GM08714 (cell line): ENCODE results near the gene SART3.
"Not testable (repeated sequence)": the region's sequence is repeated elsewhere in the genome, so short reads cannot be mapped to it uniquely, and the experiment has no call there.

ENCODE experiments used
- H3K4me3 ChIP-seq: fragments of 200-500 bp; sonication (Bioruptor generic); 2 replicates; pipeline ENCODE4 v1.5.1; 2014; ENCODE audit warnings: mild to moderate bottlenecking, low read length, inconsistent platforms
- ZNF274 ChIP-seq: IDR thresholded peaks from 2 replicates; pipeline ENCODE4 v1.6.1; 2012; ENCODE audit warnings: mild to moderate bottlenecking, low read depth, low read length

SART3 gene

DNA sequence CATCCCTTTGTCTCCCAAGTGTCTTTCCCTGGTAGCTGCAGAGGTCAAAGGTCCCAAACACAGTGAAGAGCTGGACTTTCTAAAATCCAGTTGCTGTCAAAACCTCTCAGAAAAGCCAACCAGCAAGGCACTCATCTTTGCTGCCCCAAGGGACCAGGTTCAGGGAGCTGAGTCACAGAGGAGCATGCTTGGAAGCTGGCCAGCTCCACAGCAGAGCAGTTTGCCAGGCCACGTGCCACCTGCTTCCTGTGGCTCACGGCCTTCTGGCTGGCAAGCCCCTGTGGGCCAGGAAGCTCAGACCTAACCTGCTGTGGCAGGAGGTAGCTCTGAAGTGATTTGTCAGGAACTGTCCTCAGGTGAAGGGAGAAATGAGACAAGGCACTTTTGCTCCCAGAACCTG lies 5.0 kb upstream of the SART3 start:
- H3K4me3 ChIP-seq: no peak overlapping the region

DNA sequence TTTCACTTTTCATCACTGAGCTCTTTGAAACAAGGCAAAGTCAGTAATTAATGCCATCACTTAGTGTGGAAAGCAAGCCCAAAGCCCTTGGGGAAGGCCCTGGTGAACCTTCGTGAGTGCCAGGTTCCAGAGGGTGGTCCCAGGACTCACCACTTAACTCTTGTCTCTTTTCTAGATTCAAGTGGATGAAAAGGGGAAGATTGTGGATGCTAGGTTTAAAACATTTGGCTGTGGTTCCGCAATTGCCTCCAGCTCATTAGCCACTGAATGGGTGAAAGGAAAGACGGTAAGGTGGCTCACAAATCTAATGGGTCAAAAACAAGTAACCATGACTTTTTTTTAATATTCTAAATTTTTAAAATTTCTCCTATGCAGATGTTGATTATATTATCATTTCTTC lies 4.2 kb upstream of the SART3 start:
- H3K4me3 ChIP-seq: no peak overlapping the region; the same call in 1 of the 2 replicates
- TF ChIP-seq ZNF274: no peak

More for the DNA sequence above, 5.0 kb upstream of the SART3 start:
- TF ChIP-seq ZNF274: no peak

DNA sequence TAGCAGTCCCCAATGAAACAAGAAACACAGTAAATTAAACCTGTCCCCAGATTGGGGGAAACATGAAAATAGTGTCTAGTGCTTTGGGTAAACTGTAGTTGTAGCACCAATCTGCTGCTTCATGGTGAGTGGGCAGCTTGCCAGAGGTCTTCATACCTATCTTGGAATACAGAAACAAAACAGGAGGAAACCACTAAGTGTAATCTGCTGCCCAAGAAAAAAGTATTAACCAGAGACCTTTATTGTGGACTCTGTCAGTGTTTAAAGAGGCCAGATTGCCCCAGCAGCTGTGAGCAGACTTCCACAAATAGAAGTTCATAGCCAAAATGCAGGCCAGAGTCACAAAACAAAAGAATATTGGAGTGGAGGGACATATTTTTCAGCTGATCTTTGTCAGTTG lies 3.8 kb upstream of the SART3 start:
- no peak overlapping the region; the same call in 1 of the 2 replicates for H3K4me3 ChIP-seq
- no peak for TF ChIP-seq ZNF274

DNA sequence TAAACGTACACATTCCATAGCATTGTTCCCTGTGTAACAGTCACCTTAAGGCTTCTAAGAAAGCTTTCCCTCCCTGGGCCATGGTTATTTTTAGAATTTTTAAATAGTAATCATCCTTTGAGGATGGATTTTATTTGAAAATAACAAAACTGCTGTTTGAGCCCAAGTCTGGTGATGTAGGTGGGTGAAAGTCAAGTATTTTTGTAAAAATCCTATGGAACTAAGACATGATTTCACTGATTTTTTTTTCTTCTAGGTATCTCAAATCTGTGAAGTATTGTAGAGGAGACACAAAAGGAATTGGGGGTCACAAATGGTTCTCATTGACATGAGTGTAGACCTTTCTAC lies 2.8 kb upstream of the SART3 start:
- peak overlapping the region; percentile 84; the same call in 1 of the 2 replicates for H3K4me3 ChIP-seq
- no peak for TF ChIP-seq ZNF274

GRCh38 chr12:108563136-108563803 lies 2.3 kb upstream of the SART3 start:
- peak overlapping the region; percentile 84 for H3K4me3 ChIP-seq

DNA sequence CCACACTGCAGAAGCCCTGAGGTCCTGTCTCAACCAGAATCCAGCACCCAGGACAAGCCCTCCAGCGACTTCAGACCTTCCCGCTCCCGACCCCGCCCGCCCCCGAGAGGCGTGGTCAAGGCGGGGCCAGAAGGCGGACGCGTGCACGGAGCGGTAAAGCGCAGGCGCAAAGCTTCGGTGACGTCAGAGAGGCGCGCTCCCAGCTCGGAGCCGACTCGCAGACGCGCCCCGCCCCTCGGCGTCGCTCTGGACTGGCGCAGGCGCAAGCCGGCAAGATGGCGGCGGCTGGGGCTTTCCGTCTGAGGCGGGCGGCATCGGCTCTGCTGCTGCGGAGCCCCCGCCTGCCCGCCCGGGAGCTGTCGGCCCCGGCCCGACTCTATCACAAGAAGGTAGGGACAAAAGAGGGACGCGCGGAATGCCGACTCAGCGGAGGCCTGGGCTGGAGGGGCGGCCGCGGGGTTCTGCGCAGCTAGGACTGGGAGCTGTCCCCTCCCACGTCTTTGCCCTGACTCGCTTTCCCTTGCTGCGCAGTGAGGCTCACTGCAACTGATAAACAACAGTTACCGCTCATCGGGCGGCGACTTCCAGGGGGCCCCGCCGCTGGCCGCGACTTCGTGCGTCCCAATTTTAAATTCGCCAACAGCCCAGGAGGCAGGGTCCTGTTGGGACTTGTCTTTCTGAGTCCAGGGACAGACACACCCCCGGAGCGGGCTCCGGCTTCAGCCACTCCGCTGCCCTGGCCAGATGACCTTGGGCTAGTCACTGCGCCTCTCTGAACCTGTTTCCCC lies 1.6 kb upstream of the SART3 start, which contains the start of gene ISCU:
Gene ISCU, plus strand, starts transcription at position 249 of the 788 bp plus-strand sequence. Its CDS starts 27 bp downstream, at position 276.
- peak within 1 kb of the TSS; percentile 84 for H3K4me3 ChIP-seq
- TF ChIP-seq ZNF274: no peak

More at GRCh38 chr12:108563136-108563803, 2.3 kb upstream of the SART3 start:
- TF ChIP-seq ZNF274: no peak

DNA sequence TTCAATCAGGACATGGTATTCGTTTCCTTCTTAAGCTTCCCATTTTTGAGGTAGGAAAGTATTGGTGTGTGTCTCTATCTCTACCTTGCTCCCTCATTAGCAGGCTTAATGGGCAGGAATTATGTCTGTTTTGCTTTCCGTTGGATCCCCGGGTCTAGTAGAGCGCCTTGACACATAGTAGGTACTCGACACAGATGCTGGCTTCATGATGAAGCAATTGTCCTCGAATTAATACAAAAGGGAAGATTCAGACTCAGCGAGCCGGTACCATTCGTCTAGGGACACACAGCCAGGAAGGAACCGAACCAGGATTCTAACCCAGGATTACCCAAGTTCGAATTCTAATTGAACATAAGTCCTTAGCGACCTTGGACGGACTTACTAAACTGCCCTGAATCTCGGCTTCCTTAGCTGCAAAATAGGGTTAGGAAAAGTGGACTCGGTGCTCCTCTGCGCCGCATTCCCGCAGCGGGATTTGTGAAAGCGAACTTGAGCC lies 927 bp upstream of the SART3 start:
- TF ChIP-seq ZNF274: no peak
- peak overlapping the region; percentile 72 for H3K4me3 ChIP-seq

- no peak for TF ChIP-seq ZNF274
- H3K4me3 ChIP-seq: peak overlapping the region; percentile 72
These were observed 652 bp downstream of the SART3 start for GRCh38 chr12:108560321-108560721.

GRCh38 chr12:108559748-108560147 lies 1.2 kb downstream of the SART3 start:
- peak overlapping the region; percentile 72 for H3K4me3 ChIP-seq
- TF ChIP-seq ZNF274: no peak

DNA sequence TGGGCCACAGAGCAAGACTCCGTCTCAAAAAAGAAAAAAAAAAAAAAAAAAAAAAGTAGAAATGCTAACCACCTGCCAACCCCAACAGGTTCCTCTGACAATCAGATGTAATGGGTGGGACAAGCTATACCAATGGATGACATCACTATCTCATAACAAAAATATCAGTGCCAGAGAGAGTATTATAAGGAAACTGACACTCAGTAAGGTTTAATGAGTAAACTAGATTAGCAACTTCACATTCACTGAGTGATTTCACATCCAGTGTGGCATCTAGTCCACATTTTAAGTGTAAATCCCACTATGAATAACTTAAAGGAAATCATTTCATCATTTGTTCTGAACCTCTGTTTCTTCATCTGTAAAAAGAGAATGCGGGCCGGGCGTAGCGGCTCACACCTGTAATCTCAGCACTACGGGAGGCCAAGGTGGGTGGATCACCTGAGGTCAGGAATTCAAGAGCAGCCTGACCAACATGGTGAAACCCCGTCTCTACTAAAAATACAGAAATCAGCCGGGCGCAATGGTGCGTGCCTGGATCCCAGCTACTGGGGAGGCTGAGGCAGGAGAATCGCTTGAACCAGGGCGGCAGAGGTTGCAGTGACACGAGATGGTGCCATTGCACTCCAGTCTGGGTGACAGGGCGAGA lies 1.8 kb downstream of the SART3 start:
- H3K4me3 ChIP-seq: peak overlapping the region; percentile 72; the same call in 1 of the 2 replicates
- TF ChIP-seq ZNF274: no peak

- H3K4me3 ChIP-seq: not testable (repeated sequence)
These were observed 5.6 kb downstream of the SART3 start for GRCh38 chr12:108555383-108555782.

DNA sequence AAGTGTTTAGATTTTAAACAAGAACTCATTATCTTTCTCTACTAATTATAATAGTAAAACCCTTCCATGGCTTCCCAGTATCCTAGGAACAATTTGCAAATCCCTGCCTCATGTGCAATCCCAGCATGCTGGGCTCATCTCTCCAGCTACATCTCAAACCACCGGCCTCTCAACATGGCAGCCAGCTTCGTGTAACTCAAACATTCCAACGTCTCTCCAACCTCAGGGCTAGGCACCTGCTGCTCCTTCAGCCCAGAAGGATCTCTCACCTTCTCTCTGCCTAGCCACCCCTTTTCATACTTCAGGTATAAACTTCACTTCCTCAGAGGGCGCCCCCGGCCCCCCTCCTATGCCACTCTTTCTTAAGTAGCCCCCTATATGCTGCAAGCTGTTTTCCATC lies 7.2 kb downstream of the SART3 start:
- H3K4me3 ChIP-seq: no peak overlapping the region
- TF ChIP-seq ZNF274: no peak

GRCh38 chr12:108551535-108551934 lies 9.4 kb downstream of the SART3 start:
- no peak for TF ChIP-seq ZNF274
- H3K4me3 ChIP-seq: no peak overlapping the region

- no peak overlapping the region for H3K4me3 ChIP-seq
- no peak for TF ChIP-seq ZNF274
These were observed 11.9 kb downstream of the SART3 start for GRCh38 chr12:108548954-108549521.
